DND-41 (cell line): Measurements from ENCODE around the gene NF2.
"Not testable (repeated sequence)": the region's sequence is repeated elsewhere in the genome, so short reads cannot be mapped to it uniquely, and the experiment has no call there.

Source experiments
- ATAC-seq: fragments of 200-7000 bp; cut with Tn5 transposase; 3 replicates; pipeline ENCODE4 v1.9.1; 2021; ENCODE audit warnings: low read depth; ENCODE audit not compliant: insufficient read depth
- DNase-seq: peaks from one replicate; pipeline ENCODE4 v3.0.0-alpha.2; 2020
- H2AFZ ChIP-seq: 2 replicates; pipeline ENCODE4 v1.6.0; 2012; ENCODE audit warnings: low read depth, low read length
- H3K27ac ChIP-seq: 2 replicates; pipeline ENCODE4 v1.5.1; 2012; ENCODE audit warnings: low read length, inconsistent platforms
- H3K27me3 ChIP-seq: fragments of 200-600 bp; sonication (generic); 2 replicates; pipeline ENCODE4 v1.6.0; 2012; ENCODE audit warnings: low read length, mild to moderate bottlenecking, inconsistent platforms; ENCODE audit not compliant: insufficient read depth, poor library complexity
- H3K36me3 ChIP-seq: 2 replicates; pipeline ENCODE4 v1.5.1; 2012; ENCODE audit warnings: low read length, inconsistent platforms; ENCODE audit not compliant: insufficient read depth
- H3K4me1 ChIP-seq: 2 replicates; pipeline ENCODE4 v1.5.1; 2012; ENCODE audit warnings: mild to moderate bottlenecking, low read length; ENCODE audit not compliant: insufficient read depth
- H3K4me2 ChIP-seq: 2 replicates; pipeline ENCODE4 v1.6.0; 2012; ENCODE audit warnings: mild to moderate bottlenecking, moderate library complexity, low read length, inconsistent platforms; ENCODE audit not compliant: insufficient read depth
- H3K4me3 ChIP-seq, 2 experiments: fragments of 200-600 bp in 1 of 2; shearing (Covaris generic) in 1 of 2; 2 replicates each; pipeline ENCODE4 v1.5.1; 2012 to 2016; ENCODE audit warnings: inconsistent platforms in 2 of 2, low read length in 2 of 2, mild to moderate bottlenecking in 2 of 2, low read depth in 1 of 2, moderate library complexity in 1 of 2
- H3K79me2 ChIP-seq: 2 replicates; pipeline ENCODE4 v1.6.0; 2012; ENCODE audit warnings: low read length, inconsistent platforms; ENCODE audit not compliant: insufficient read depth
- H3K9ac ChIP-seq: 2 replicates; pipeline ENCODE4 v1.6.0; 2012; ENCODE audit warnings: low read depth, mild to moderate bottlenecking, inconsistent platforms, low read length, moderate library complexity
- H3K9me3 ChIP-seq: 2 replicates; pipeline ENCODE4 v1.5.1; 2012; ENCODE audit warnings: low read length, moderate library complexity, mild to moderate bottlenecking, inconsistent platforms; ENCODE audit not compliant: insufficient read depth, severe bottlenecking
- H4K20me1 ChIP-seq: 2 replicates; pipeline ENCODE4 v1.6.0; 2012; ENCODE audit warnings: low read length; ENCODE audit not compliant: insufficient read depth
- CTCF ChIP-seq: IDR thresholded peaks from 2 replicates; pipeline ENCODE4 v1.5.1; 2012; ENCODE audit warnings: borderline replicate concordance, low read length, moderate library complexity, mild to moderate bottlenecking; ENCODE audit not compliant: poor library complexity, severe bottlenecking; ENCODE audit errors: extremely low read depth
- EZH2 ChIP-seq: IDR thresholded peaks from 3 replicates; pipeline ENCODE4 v1.6.1; 2012; ENCODE audit warnings: borderline replicate concordance, low read depth, mild to moderate bottlenecking, moderate library complexity, low read length, inconsistent platforms; ENCODE audit not compliant: severe bottlenecking

Gene NF2

GRCh38 chr22:29563652-29564460 lies 39.6 kb upstream of the NF2 start:
- ATAC-seq: no peak
- H3K79me2 ChIP-seq: no peaks in the 10 kb centered on the region
- peaks cover 45% of the 10 kb centered on the region for H3K36me3 ChIP-seq
- no peak overlapping the region for H3K9ac ChIP-seq
- H3K4me1 ChIP-seq: no peaks in the 10 kb centered on the region
- H3K4me2 ChIP-seq: no peak overlapping the region
- H3K4me3 ChIP-seq: no peak overlapping the region
- no peak overlapping the region for H2AFZ ChIP-seq
- no peak overlapping the region for H3K27ac ChIP-seq
- no peaks in the 10 kb centered on the region for H3K27me3 ChIP-seq
- DNase-seq: no peak
- no peaks in the 10 kb centered on the region for H3K9me3 ChIP-seq
- no peak for TF ChIP-seq EZH2
- no peak for TF ChIP-seq CTCF
- H4K20me1 ChIP-seq: no peaks in the 10 kb centered on the region; the same call in 1 of the 2 replicates

- H3K9ac ChIP-seq, H3K27ac ChIP-seq, DNase-seq, H3K27me3 ChIP-seq, H4K20me1 ChIP-seq, H3K4me3 ChIP-seq, H3K4me1 ChIP-seq, H3K4me2 ChIP-seq, H3K9me3 ChIP-seq, ATAC-seq, H2AFZ ChIP-seq, H3K79me2 ChIP-seq: not testable (repeated sequence)
- H3K36me3 ChIP-seq: peaks cover 44% of the 10 kb centered on the region
Observed at GRCh38 chr22:29566513-29566912, 36.9 kb upstream of the NF2 start.

- TF ChIP-seq EZH2 (no peak), CTCF (no peak)
- H3K4me3 ChIP-seq: no peak overlapping the region
- no peak overlapping the region for H3K9ac ChIP-seq
- no peak overlapping the region for H2AFZ ChIP-seq
- H3K9me3 ChIP-seq: no peaks in the 10 kb centered on the region
- no peak for DNase-seq
- no peaks in the 10 kb centered on the region for H3K79me2 ChIP-seq
- ATAC-seq: no peak
- peaks cover 36% of the 10 kb centered on the region for H3K36me3 ChIP-seq
- H3K4me2 ChIP-seq: no peak overlapping the region
- no peaks in the 10 kb centered on the region for H3K4me1 ChIP-seq
- H3K27me3 ChIP-seq: no peaks in the 10 kb centered on the region
- no peak overlapping the region for H3K27ac ChIP-seq
- peaks cover 9% of the 10 kb centered on the region; the same call in 1 of the 2 replicates for H4K20me1 ChIP-seq
Observed at GRCh38 chr22:29567338-29567737, 36.1 kb upstream of the NF2 start.

- H3K27me3 ChIP-seq: no peaks in the 10 kb centered on the region
- peaks cover 35% of the 10 kb centered on the region for H3K36me3 ChIP-seq
- no peak overlapping the region for H3K9ac ChIP-seq
- H3K9me3 ChIP-seq: no peaks in the 10 kb centered on the region
- no peak overlapping the region for H3K27ac ChIP-seq
- no peak overlapping the region for H3K4me2 ChIP-seq
- no peak overlapping the region for H3K4me3 ChIP-seq
- DNase-seq: no peak
- H4K20me1 ChIP-seq: peaks cover 9% of the 10 kb centered on the region; the same call in 1 of the 2 replicates
- no peak overlapping the region for H2AFZ ChIP-seq
- no peaks in the 10 kb centered on the region for H3K4me1 ChIP-seq
- TF ChIP-seq EZH2 (no peak), CTCF (no peak)
- no peak for ATAC-seq
- H3K79me2 ChIP-seq: no peaks in the 10 kb centered on the region
Observed at GRCh38 chr22:29569011-29569678, 34.3 kb upstream of the NF2 start.
